ENCODE measurements around the gene SLC11A1. TPM values are rescaled to one million over a fixed set of nuclear protein-coding genes. Genes with fewer than 3 reads are reported as not detected.

SLC11A1 gene
- total and polyA plus RNA-seq, 2 of the 4 experiments (the other 2 are of a cell fraction), result under 0.01 to 0.07 TPM

DNA sequence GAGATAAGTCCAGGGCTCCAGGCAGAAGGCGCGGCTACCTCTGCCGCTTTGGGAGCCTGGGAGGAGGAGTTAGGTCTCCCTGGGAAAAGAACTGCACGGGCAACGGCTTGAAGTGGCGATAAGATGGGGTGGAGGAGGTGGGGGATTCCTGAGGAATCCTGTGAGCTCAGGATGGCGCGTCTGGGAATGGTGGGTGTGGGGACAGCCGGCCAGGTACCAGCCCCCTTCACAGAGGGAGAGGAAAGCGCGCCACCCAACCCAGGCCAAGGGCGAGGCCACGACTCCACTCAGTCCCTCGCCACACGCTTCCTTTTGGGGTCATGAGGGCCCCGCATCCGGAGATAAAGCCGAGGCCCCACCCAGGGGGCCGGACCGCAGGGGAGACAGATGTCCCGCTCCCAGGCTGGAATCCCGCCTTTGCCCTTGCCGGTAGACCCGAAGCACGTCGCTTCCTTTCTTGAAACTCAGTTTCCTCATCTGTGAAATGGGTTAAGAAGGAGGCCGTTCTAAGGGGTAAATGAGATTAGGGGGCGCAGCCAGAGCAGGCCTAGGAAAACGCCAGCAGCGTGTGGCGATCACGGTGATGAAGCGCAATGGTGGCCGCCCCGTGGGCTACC lies 15.9 kb downstream of the SLC11A1 start:
- H4K5ac ChIP-seq (ENCODE audit: low read depth, low read length), result peak overlapping the region; percentile 94
- H3K9ac ChIP-seq (ENCODE audit: low read depth, low read length), result peak overlapping the region; percentile 95
- H3K79me1 ChIP-seq (ENCODE audit: low read depth in 1 of 2, low read length in 2 of 2), result peaks cover 6 to 26% of the 10 kb centered on the region in 2 experiments; a peak in 3 of 4 replicates
- peaks cover 25% of the 10 kb centered on the region for H3K4me1 ChIP-seq (ENCODE audit: control insufficient read depth, insufficient read depth, low read length)
- peak overlapping the region; percentile 82 for H2AFZ ChIP-seq (replicated peaks; ENCODE audit: low read length, poor library complexity)
- peak overlapping the region; percentile 99 for H3K27ac ChIP-seq (ENCODE audit: insufficient read depth, low read length)
- intact Hi-C loops (cut with micrococcal nuclease) (loop anchor here (2.0 kb wide), 1 partner anchor 105 kb away; the partner anchor contains the start of gene TMBIM1), in situ Hi-C loops (cut with MboI; ENCODE audit: low sequenced_read_pairs) (loop anchor here (10.0 kb wide), 1 partner anchor 123 kb away; the partner anchor contains the start of genes AAMP and PNKD), dilution Hi-C loops (cut with HindIII; ENCODE audit: low sequenced_read_pairs, unreplicated experiment) (no loop called here)
- no peak for ATAC-seq (ENCODE audit: low read depth)
- H2AK5ac ChIP-seq (ENCODE audit: low read depth, low read length), result peak overlapping the region; percentile 95
- peak overlapping the region; percentile 54; the same call in 1 of the 2 replicates for H3K56ac ChIP-seq (ENCODE audit: extremely low read depth, insufficient read depth, low read length)
- H4K91ac ChIP-seq (ENCODE audit: insufficient read depth, low read depth, low read length), result peak overlapping the region; percentile 99
- peak overlapping the region; percentile 9; the same call in 1 of the 2 replicates for H2BK20ac ChIP-seq (ENCODE audit: low read depth, low read length)
- H3K4me2 ChIP-seq (ENCODE audit: low read depth, low read length), result peak overlapping the region; percentile 90
- no peaks in the 10 kb centered on the region for H3K27me3 ChIP-seq (ENCODE audit: control insufficient read depth, insufficient read depth, low read length)
- H3K36me3 ChIP-seq (ENCODE audit: control insufficient read depth, insufficient read depth, low read length), result peaks cover 11% of the 10 kb centered on the region; the same call in 1 of the 2 replicates
- peak overlapping the region; percentile 84 for H3K18ac ChIP-seq (ENCODE audit: low read depth, low read length)
- no peaks in the 10 kb centered on the region for H3K9me3 ChIP-seq (ENCODE audit: control insufficient read depth, insufficient read depth, low read length)
- H2BK5ac ChIP-seq (ENCODE audit: low read depth, low read length, poor library complexity, severe bottlenecking), result peak overlapping the region; percentile 98
- CTCF ChIA-PET, result no interaction called here
- WGBS, 2 experiments (ENCODE audit: extremely low coverage in 2 of 2, insufficient read length in 1 of 2), result 12% methylated on average over 5 of the region's 35 CpGs; no CpG with 5 or more reads in 1 of the 2 experiments
- H3K9me1 ChIP-seq (ENCODE audit: insufficient read depth, low read length), result 0 out of 2 replicates have a peak, but pooled peaks cover 2% of the 10 kb centered on the region
- POLR2A ChIA-PET (ENCODE audit: unreplicated experiment), result interaction anchor here (1.0 kb wide), 1 partner anchor 111 kb away, joined by 3 read pairs; no protein-coding TSS in a partner anchor
- peak overlapping the region; percentile 83; the same call in 1 of the 2 replicates for H3K23ac ChIP-seq (ENCODE audit: low read depth, low read length)
- peaks cover 13% of the 10 kb centered on the region; the same call in 1 of the 2 replicates for H4K20me1 ChIP-seq (ENCODE audit: insufficient read depth, low read length)
- H2BK15ac ChIP-seq (ENCODE audit: low read depth, low read length), result peak overlapping the region; percentile 62; the same call in 2 of the 3 replicates
- peak overlapping the region; percentile 90 for H3K4ac ChIP-seq (ENCODE audit: low read depth, low read length)
- peak overlapping the region; percentile 97 for H2BK120ac ChIP-seq (ENCODE audit: low read depth, low read length)
- H3K4me3 ChIP-seq (ENCODE audit: insufficient read depth, low read depth, low read length), result peak overlapping the region; percentile 34
- DNase-seq, result peak; percentile 60
- TF ChIP-seq BHLHE40 (IDR thresholded peaks at IDR 0.05; ENCODE audit: low read depth, low read length), result peak; percentile 45; the same call in 1 of the 2 replicates
- no peak for TF ChIP-seq CEBPB (IDR thresholded peaks at IDR 0.05; ENCODE audit: low read depth, low read length)
- TF ChIP-seq RCOR1 (IDR thresholded peaks at IDR 0.05; ENCODE audit: insufficient replicate concordance, low read length), result peak; percentile 20
- BruUV-seq (replicated peaks), result no TSS peak
- H2AK9ac ChIP-seq (replicated peaks; ENCODE audit: low read depth, low read length, poor library complexity), result peak overlapping the region; percentile 88
- peak overlapping the region; percentile 74; the same call in 1 of the 2 replicates for H3K14ac ChIP-seq (replicated peaks; ENCODE audit: low read depth, low read length)
- H4K8ac ChIP-seq (ENCODE audit: low read depth in 2 of 2, low read length in 2 of 2), result peak overlapping the region; percentile 70 to 94
